Loucy (cell line): ENCODE results near the gene MOCOS.

Experiments used
- H2AFZ ChIP-seq: fragments of 200-600 bp; sonication (generic); 2 replicates; pipeline ENCODE4 v1.6.0; 2016; ENCODE audit warnings: antibody characterized with exemption, mild to moderate bottlenecking, low read length, moderate library complexity
- H3F3A ChIP-seq: fragments of 200-600 bp; 2 replicates; pipeline ENCODE4 v1.6.0; 2016; ENCODE audit warnings: antibody characterized with exemption, low read depth, mild to moderate bottlenecking
- H3K27me3 ChIP-seq: fragments of 200-600 bp; sonication (generic); 2 replicates; pipeline ENCODE4 v1.6.1; 2014; ENCODE audit warnings: low read length, mild to moderate bottlenecking; ENCODE audit not compliant: insufficient read depth, poor library complexity, severe bottlenecking
- H3K36me3 ChIP-seq: fragments of 200-600 bp; sonication (generic); 2 replicates; pipeline ENCODE4 v1.6.1; 2016; ENCODE audit warnings: low read length; ENCODE audit not compliant: insufficient read depth
- H3K4me1 ChIP-seq: fragments of 200-600 bp; sonication (generic); 2 replicates; pipeline ENCODE4 v1.5.1; 2014; ENCODE audit warnings: low read length, mild to moderate bottlenecking; ENCODE audit not compliant: insufficient read depth, poor library complexity, severe bottlenecking
- H3K4me2 ChIP-seq: fragments of 200-600 bp; sonication (generic); 2 replicates; pipeline ENCODE4 v1.6.0; 2014; ENCODE audit warnings: antibody characterized with exemption, low read length, low read depth, mild to moderate bottlenecking; ENCODE audit not compliant: poor library complexity, severe bottlenecking
- H3K4me3 ChIP-seq: fragments of 200-600 bp; sonication (generic); 2 replicates; pipeline ENCODE4 v1.5.1; 2014; ENCODE audit warnings: low read length, mild to moderate bottlenecking, mixed read lengths; ENCODE audit not compliant: poor library complexity, severe bottlenecking
- H3K79me2 ChIP-seq: fragments of 200-600 bp; sonication (generic); 2 replicates; pipeline ENCODE4 v1.6.1; 2014; ENCODE audit warnings: low read length; ENCODE audit not compliant: insufficient read depth
- H3K9ac ChIP-seq: fragments of 200-600 bp; sonication (generic); 2 replicates; pipeline ENCODE4 v1.6.0; 2014; ENCODE audit warnings: mild to moderate bottlenecking, low read depth, low read length, moderate library complexity; ENCODE audit not compliant: poor library complexity, severe bottlenecking
- H3K9me2 ChIP-seq: fragments of 200-600 bp; sonication (generic); replicated peaks from 2 replicates; pipeline ENCODE4 v1.6.1; 2016; ENCODE audit warnings: low read depth, low read length, mixed read lengths
- H3K9me3 ChIP-seq: fragments of 200-600 bp; sonication (generic); 2 replicates; pipeline ENCODE4 v1.6.1; 2014; ENCODE audit warnings: mild to moderate bottlenecking, antibody characterized with exemption, low read length, low read depth; ENCODE audit not compliant: insufficient read depth
- H4K20me1 ChIP-seq: fragments of 200-600 bp; sonication (generic); 2 replicates; pipeline ENCODE4 v1.6.0; 2014; ENCODE audit warnings: antibody characterized with exemption, low read length, mild to moderate bottlenecking; ENCODE audit not compliant: insufficient read depth, poor library complexity, severe bottlenecking
- EZH2phosphoT487 ChIP-seq: fragments of 200-600 bp; IDR thresholded peaks from 2 replicates; pipeline ENCODE4 v1.6.1; 2018; ENCODE audit warnings: antibody characterized with exemption, mild to moderate bottlenecking, moderate library complexity, borderline replicate concordance
- TF ChIP-seq, protein P1 (sequence below): fragments of 200-600 bp; sonication (generic); conservative IDR thresholded peaks from 2 replicates; pipeline ENCODE4 v1.5.1; 2014; ENCODE audit warnings: mild to moderate bottlenecking, antibody characterized with exemption, low read length

MOCOS gene

GRCh38 chr18:36175481-36175880, 11.8 kb upstream of the MOCOS start:
- Histone ChIP-seq H3K9ac (no peak overlapping the region), H2AFZ (no peak overlapping the region), H3K79me2 (no peaks in the 10 kb centered on the region), H3F3A (no peaks in the 10 kb centered on the region), H4K20me1 (no peaks in the 10 kb centered on the region), H3K36me3 (peaks cover 66% of the 10 kb centered on the region), H3K4me1 (no peaks in the 10 kb centered on the region), H3K9me3 (no peaks in the 10 kb centered on the region), H3K4me2 (no peak overlapping the region), H3K4me3 (no peak overlapping the region), H3K27me3 (no peaks in the 10 kb centered on the region), H3K9me2 (no peaks in the 10 kb centered on the region)
- TF ChIP-seq, protein P1, sequence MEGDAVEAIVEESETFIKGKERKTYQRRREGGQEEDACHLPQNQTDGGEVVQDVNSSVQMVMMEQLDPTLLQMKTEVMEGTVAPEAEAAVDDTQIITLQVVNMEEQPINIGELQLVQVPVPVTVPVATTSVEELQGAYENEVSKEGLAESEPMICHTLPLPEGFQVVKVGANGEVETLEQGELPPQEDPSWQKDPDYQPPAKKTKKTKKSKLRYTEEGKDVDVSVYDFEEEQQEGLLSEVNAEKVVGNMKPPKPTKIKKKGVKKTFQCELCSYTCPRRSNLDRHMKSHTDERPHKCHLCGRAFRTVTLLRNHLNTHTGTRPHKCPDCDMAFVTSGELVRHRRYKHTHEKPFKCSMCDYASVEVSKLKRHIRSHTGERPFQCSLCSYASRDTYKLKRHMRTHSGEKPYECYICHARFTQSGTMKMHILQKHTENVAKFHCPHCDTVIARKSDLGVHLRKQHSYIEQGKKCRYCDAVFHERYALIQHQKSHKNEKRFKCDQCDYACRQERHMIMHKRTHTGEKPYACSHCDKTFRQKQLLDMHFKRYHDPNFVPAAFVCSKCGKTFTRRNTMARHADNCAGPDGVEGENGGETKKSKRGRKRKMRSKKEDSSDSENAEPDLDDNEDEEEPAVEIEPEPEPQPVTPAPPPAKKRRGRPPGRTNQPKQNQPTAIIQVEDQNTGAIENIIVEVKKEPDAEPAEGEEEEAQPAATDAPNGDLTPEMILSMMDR = no peak
- TF ChIP-seq EZH2phosphoT487 = no peak

GRCh38 chr18:36176177-36176584, 11.1 kb upstream of the MOCOS start:
- no peaks in the 10 kb centered on the region for H3K27me3 ChIP-seq
- H3K36me3 ChIP-seq = peaks cover 59% of the 10 kb centered on the region
- no peak overlapping the region for H2AFZ ChIP-seq
- H4K20me1 ChIP-seq = no peaks in the 10 kb centered on the region
- H3K79me2 ChIP-seq = no peaks in the 10 kb centered on the region
- H3F3A ChIP-seq = no peaks in the 10 kb centered on the region
- H3K9me2 ChIP-seq = no peaks in the 10 kb centered on the region
- no peak overlapping the region for H3K4me2 ChIP-seq
- no peak overlapping the region for H3K4me3 ChIP-seq
- TF ChIP-seq, protein P1 = no peak
- TF ChIP-seq EZH2phosphoT487 = no peak
- no peaks in the 10 kb centered on the region for H3K9me3 ChIP-seq
- H3K4me1 ChIP-seq = no peaks in the 10 kb centered on the region
- H3K9ac ChIP-seq = no peak overlapping the region

- Histone ChIP-seq H3K9me2 (no peaks in the 10 kb centered on the region), H3F3A (no peaks in the 10 kb centered on the region), H2AFZ (no peak overlapping the region), H4K20me1 (no peaks in the 10 kb centered on the region), H3K36me3 (peaks cover 53% of the 10 kb centered on the region), H3K4me2 (no peak overlapping the region), H3K4me1 (no peaks in the 10 kb centered on the region), H3K4me3 (no peak overlapping the region), H3K27me3 (no peaks in the 10 kb centered on the region), H3K79me2 (no peaks in the 10 kb centered on the region), H3K9ac (no peak overlapping the region), H3K9me3 (no peaks in the 10 kb centered on the region)
- no peak for TF ChIP-seq EZH2phosphoT487
- TF ChIP-seq, protein P1 = no peak
Observed at GRCh38 chr18:36176711-36177110, 10.6 kb upstream of the MOCOS start.
